Keratinocyte (primary cell): ENCODE data around the gene DESI1. TPM values are rescaled to one million over a fixed set of nuclear protein-coding genes. Genes with fewer than 3 reads are reported as not detected.

Experiments used
- DNase-seq: peaks from one replicate; pipeline ENCODE4 v3.0.0-alpha.2; 2011; ENCODE audit warnings: low read depth, missing footprints, low spot score
- FAIRE-seq: peaks from 2 replicates; lab custom pipeline; 2011; peaks lifted over from hg19 to GRCh38; lab: Jason Lieb, UNC
- H2AFZ ChIP-seq: 2 replicates; pipeline ENCODE4 v1.6.0; 2012; ENCODE audit warnings: low read length, control low read depth, inconsistent platforms; ENCODE audit not compliant: control insufficient read depth
- H3K27ac ChIP-seq: 2 replicates; pipeline ENCODE4 v1.5.1; 2011; ENCODE audit warnings: low read length; ENCODE audit not compliant: control insufficient read depth, insufficient read depth
- H3K27me3 ChIP-seq: 3 replicates; pipeline ENCODE4 v1.6.0; 2011; ENCODE audit warnings: low read length; ENCODE audit not compliant: control insufficient read depth, insufficient read depth; ENCODE audit errors: extremely low read depth
- H3K36me3 ChIP-seq, 2 experiments: 2 replicates in 1 of 2; 3 replicates in 1 of 2; pipeline ENCODE4 v1.5.1; 2011; ENCODE audit warnings: low read length in 2 of 2, mild to moderate bottlenecking in 1 of 2; ENCODE audit not compliant: control insufficient read depth in 2 of 2, insufficient read depth in 2 of 2; ENCODE audit errors: extremely low read depth in 1 of 2
- H3K4me1 ChIP-seq: 3 replicates; pipeline ENCODE4 v1.5.1; 2011; ENCODE audit warnings: low read length; ENCODE audit not compliant: control insufficient read depth, insufficient read depth; ENCODE audit errors: extremely low read depth
- H3K4me2 ChIP-seq: 3 replicates; pipeline ENCODE4 v1.6.0; 2011; ENCODE audit warnings: low read depth, low read length; ENCODE audit not compliant: control insufficient read depth, insufficient read depth; ENCODE audit errors: extremely low read depth
- H3K4me3 ChIP-seq, 3 experiments: fragments of 200-600 bp in 1 of 3; sonication (generic) in 1 of 3; 2 replicates in 2 of 3; 3 replicates in 1 of 3; pipeline ENCODE4 v1.5.1; 2011 to 2016; ENCODE audit warnings: low read length in 3 of 3, mild to moderate bottlenecking in 3 of 3, control low read depth in 2 of 3, inconsistent platforms in 1 of 3, low read depth in 1 of 3, mixed read lengths in 1 of 3, mixed run types in 1 of 3, moderate library complexity in 1 of 3; ENCODE audit not compliant: control insufficient read depth in 2 of 3, insufficient read depth in 2 of 3; ENCODE audit errors: extremely low read depth in 1 of 3
- H3K79me2 ChIP-seq: 2 replicates; pipeline ENCODE4 v1.6.0; 2012; ENCODE audit warnings: low read length; ENCODE audit not compliant: control insufficient read depth, insufficient read depth
- H3K9ac ChIP-seq: 3 replicates; pipeline ENCODE4 v1.6.0; 2011; ENCODE audit warnings: low read length; ENCODE audit not compliant: control insufficient read depth, insufficient read depth; ENCODE audit errors: extremely low read depth
- H3K9me1 ChIP-seq: 3 replicates; pipeline ENCODE4 v1.6.0; 2011; ENCODE audit warnings: low read length; ENCODE audit not compliant: control insufficient read depth, insufficient read depth; ENCODE audit errors: extremely low read depth
- H3K9me3 ChIP-seq: 2 replicates; pipeline ENCODE4 v1.5.1; 2012; ENCODE audit warnings: low read depth, low read length; ENCODE audit not compliant: control insufficient read depth
- H4K20me1 ChIP-seq: 3 replicates; pipeline ENCODE4 v1.6.0; 2011; ENCODE audit warnings: low read length; ENCODE audit not compliant: control insufficient read depth, insufficient read depth; ENCODE audit errors: extremely low read depth
- CTCF ChIP-seq, 3 experiments: IDR thresholded peaks in 1 of 3; conservative IDR thresholded peaks in 1 of 3; optimal IDR thresholded peaks in 1 of 3; 2 replicates in 2 of 3; 3 replicates in 1 of 3; pipeline versions ENCODE3 to v1.5.1; 2011; ENCODE audit warnings: low read length in 3 of 3, mild to moderate bottlenecking in 3 of 3, moderate library complexity in 2 of 3, control low read depth in 1 of 3, inconsistent platforms in 1 of 3; ENCODE audit not compliant: insufficient read depth in 2 of 3; ENCODE audit errors: extremely low read depth in 1 of 3
- EZH2 ChIP-seq: IDR thresholded peaks from one replicate; pipeline ENCODE4 v1.6.1; 2012; ENCODE audit warnings: inconsistent platforms, mild to moderate bottlenecking, low read length, moderate library complexity
- dilution Hi-C: fragments of 300-500 bp; cut with MboI; formaldehyde crosslinking; loops from one replicate; pipeline ENCODE4 v1.7.0; 2020; ENCODE audit warnings: low sequenced_read_pairs; ENCODE audit not compliant: extremely low pct_ligation_motif_present
- polyA plus RNA-seq, 5 experiments: library from polyadenylated mRNA; depleted of rRNA in 3 of 5; stranded (reverse) in 3 of 5; stranded (forward) in 1 of 5; unstranded in 1 of 5; fragments of >200 nt; gene quantifications; 1 replicate in 1 of 5; 2 replicates in 3 of 5; 3 replicates in 1 of 5; pipeline versions ENCODE4 v1.2.1 to v1.2.3, GENCODE V29; 2011 to 2012; ENCODE audit warnings: missing spikeins in 2 of 5, low read depth in 1 of 5, low replicate concordance in 1 of 5

Gene DESI1
- polyA plus RNA-seq, 1 donor (not counting 4 experiments of a cell fraction or from before 2014, with no cell fraction given): 32.8 TPM

- Histone ChIP-seq H3K4me1 (no peaks in the 10 kb centered on the region), H3K9ac (no peak overlapping the region), H3K79me2 (no peaks in the 10 kb centered on the region), H3K9me1 (no peaks in the 10 kb centered on the region), H3K36me3 (peaks cover 24 to 36% of the 10 kb centered on the region in 2 experiments), H3K4me3 (no peak overlapping the region), H3K27me3 (no peaks in the 10 kb centered on the region), H3K4me2 (no peak overlapping the region), H3K27ac (no peak overlapping the region), H4K20me1 (peaks cover 4% of the 10 kb centered on the region), H2AFZ (no peak overlapping the region), H3K9me3 (no peaks in the 10 kb centered on the region)
- TF ChIP-seq CTCF (optimal IDR thresholded peaks at IDR 0.05 in 1 of 3, IDR thresholded peaks at IDR 0.05 in 1 of 3, conservative IDR thresholded peaks at IDR 0.05 in 1 of 3; ENCODE audit: extremely low read depth in 1 of 3, insufficient read depth in 2 of 3, low read length in 3 of 3) (no peak), EZH2 (no peak)
- dilution Hi-C loops: no loop called here
- FAIRE-seq (no peak), DNase-seq (no peak)
These were observed 45.3 kb downstream of the DESI1 start for GRCh38 chr22:41575533-41575932.

GRCh38 chr22:41574847-41575381 is 45.9 kb downstream of the DESI1 start:
- no peak overlapping the region for H3K9ac ChIP-seq
- peaks cover 21 to 33% of the 10 kb centered on the region in 2 experiments for H3K36me3 ChIP-seq
- no peaks in the 10 kb centered on the region for H3K79me2 ChIP-seq
- peaks cover 4% of the 10 kb centered on the region for H4K20me1 ChIP-seq
- no peak overlapping the region for H3K27ac ChIP-seq
- DNase-seq (no peak), FAIRE-seq (no peak)
- H3K27me3 ChIP-seq: no peaks in the 10 kb centered on the region
- no peak overlapping the region for H3K4me3 ChIP-seq
- H2AFZ ChIP-seq: no peak overlapping the region
- H3K9me3 ChIP-seq: no peaks in the 10 kb centered on the region
- H3K4me2 ChIP-seq: no peak overlapping the region
- TF ChIP-seq EZH2: no peak
- no peak for TF ChIP-seq CTCF (optimal IDR thresholded peaks at IDR 0.05 in 1 of 3, IDR thresholded peaks at IDR 0.05 in 1 of 3, conservative IDR thresholded peaks at IDR 0.05 in 1 of 3; ENCODE audit: extremely low read depth in 1 of 3, insufficient read depth in 2 of 3, low read length in 3 of 3)
- no peaks in the 10 kb centered on the region for H3K4me1 ChIP-seq
- dilution Hi-C loops: no loop called here
- H3K9me1 ChIP-seq: peaks cover 2% of the 10 kb centered on the region
